ENCODE data around the gene ANKRD31.
A peak's percentile ranks its signal among the peaks of the same experiment; 100 is the strongest.

The ANKRD31 gene

DNA sequence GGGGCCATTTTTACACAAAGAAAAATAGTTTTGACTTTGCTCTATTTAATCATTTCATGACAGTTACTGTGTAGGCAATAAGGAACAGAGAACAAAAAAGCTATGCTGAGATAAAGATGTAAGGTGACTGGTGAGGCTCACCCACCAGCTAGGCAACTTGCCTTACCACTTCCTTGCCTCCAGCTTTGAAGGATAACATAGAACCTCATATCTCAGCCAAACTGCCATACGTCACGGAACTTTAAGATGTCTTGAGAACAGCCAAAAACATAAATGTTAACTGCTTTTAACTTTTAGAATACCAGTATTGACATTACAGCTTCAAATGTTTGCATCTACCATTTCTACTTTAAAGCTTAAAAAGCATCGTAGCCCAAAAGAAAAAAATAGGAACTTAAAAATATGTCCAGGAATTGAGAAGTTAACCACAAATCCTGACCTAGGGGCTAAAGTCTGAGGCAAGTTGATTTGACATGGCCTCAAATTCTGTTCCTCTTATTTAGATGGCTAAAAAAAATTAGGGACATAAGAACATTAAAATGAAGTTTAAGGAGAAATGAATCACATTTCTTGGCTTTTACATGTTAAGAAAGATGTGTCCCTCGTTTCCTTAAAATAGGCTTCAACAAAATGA lies 176.6 kb downstream of the ANKRD31 start:
- CTCF ChIA-PET, result interaction anchor here (0.7 to 2.6 kb wide), 4 partner anchors 10 to 177 kb away, joined by 3 to 10 read pairs (median 4); no protein-coding TSS in a partner anchor
- POLR2A ChIA-PET, result no interaction called here
- no peak for DNase-seq (ENCODE audit: low read depth, low spot score)
- no peak for TF ChIP-seq CTCF (IDR thresholded peaks at IDR 0.05; ENCODE audit: insufficient read depth, low read length, missing control alignments)
- H3K4me3 ChIP-seq (ENCODE audit: low read depth, low read length), result no peak overlapping the region

- CTCF ChIA-PET, result interaction anchor here (0.9 to 2.6 kb wide), 4 partner anchors 9 to 178 kb away, joined by 3 to 10 read pairs (median 4); no protein-coding TSS in a partner anchor
- POLR2A ChIA-PET, result no interaction called here
- TF ChIP-seq CTCF (IDR thresholded peaks at IDR 0.05; ENCODE audit: insufficient read depth, low read length, missing control alignments), result no peak
Measured at GRCh38 chr5:75058986-75059535, 177.6 kb downstream of the ANKRD31 start.

DNA sequence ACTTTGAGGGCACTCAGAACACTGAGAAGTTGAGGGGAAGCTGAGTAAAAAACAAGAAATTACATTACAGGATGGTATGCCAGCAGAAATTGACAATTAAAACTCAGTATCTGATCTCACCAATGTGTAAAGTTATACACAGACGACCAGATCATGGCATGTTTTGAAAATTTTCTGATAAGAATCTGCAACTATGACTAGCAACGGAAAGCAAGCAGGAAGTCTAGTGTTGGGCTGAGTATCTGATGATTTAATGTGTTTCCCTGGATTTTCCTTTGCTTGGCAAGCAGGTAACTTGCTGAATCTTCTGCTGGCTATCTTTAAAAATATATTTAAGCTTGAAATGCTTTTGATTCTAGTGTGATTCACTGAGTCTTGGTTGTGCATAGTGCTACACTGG lies 179.1 kb downstream of the ANKRD31 start:
- POLR2A ChIA-PET, result no interaction called here
- H3K4me3 ChIP-seq (ENCODE audit: low read depth, low read length), result no peak overlapping the region
- DNase-seq (ENCODE audit: low read depth, low spot score), result no peak
- no peak for TF ChIP-seq CTCF (IDR thresholded peaks at IDR 0.05; ENCODE audit: insufficient read depth, low read length, missing control alignments)
- CTCF ChIA-PET, result interaction anchor here (1.1 to 1.2 kb wide), 2 partner anchors 10 to 179 kb away, joined by 4 read pairs; no protein-coding TSS in a partner anchor

More at GRCh38 chr5:75058986-75059535, 177.6 kb downstream of the ANKRD31 start:
- DNase-seq (ENCODE audit: low read depth, low spot score), result no peak
- H3K4me3 ChIP-seq (ENCODE audit: low read depth, low read length), result no peak overlapping the region

- POLR2A ChIA-PET, result no interaction called here
- CTCF ChIA-PET, result interaction anchor here (0.8 to 3.7 kb wide), 3 partner anchors 16 to 181 kb away, joined by 4 to 15 read pairs (median 13); partner anchors contain the start of gene ANKRD31
- DNase-seq (ENCODE audit: low read depth, low spot score), result peak; percentile 81
- H3K4me3 ChIP-seq (ENCODE audit: low read depth, low read length), result no peak overlapping the region
- TF ChIP-seq CTCF (IDR thresholded peaks at IDR 0.05; ENCODE audit: insufficient read depth, low read length, missing control alignments), result no peak
Measured at GRCh38 chr5:75055727-75056144, 180.9 kb downstream of the ANKRD31 start.

DNA sequence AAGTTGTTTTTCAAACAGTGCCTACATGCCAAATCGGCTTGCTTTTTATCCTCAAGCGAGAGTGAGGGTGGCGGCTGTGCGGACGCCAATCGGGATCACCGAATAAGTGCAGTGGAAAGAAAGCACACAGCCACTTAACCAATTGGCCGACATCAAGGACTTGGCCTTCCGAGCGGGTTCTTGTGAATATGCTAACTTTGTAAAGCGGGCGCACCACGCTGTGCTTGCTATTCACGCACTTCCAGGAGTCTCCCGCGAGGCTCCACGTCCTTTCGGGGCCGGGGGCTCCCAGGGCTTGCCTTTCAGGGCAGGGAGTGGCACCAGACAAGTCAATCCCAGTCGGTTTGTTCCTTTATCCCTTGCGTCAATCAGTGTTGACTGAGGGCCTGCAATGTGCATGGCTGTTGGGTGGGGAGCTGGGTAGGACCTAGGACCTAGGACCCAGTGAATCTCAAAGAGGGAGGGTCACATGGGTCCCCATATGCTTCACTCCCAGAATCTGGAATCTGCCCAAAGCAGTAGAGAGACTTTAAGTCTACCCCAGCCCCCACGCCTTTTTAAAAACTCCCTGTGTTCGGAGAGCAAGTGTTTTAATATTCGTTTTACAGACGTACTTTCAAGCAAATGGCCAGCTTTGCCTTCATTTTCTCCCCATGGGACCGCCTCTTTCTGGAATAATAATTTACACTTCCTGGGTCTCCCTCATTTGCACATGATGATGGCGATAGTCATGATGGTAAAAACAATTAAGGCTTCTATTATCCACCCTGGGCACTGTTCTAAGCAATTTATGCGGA lies 182.3 kb downstream of the ANKRD31 start:
- no peak for TF ChIP-seq CTCF (IDR thresholded peaks at IDR 0.05; ENCODE audit: insufficient read depth, low read length, missing control alignments)
- CTCF ChIA-PET, result interaction anchor here (0.8 to 3.7 kb wide), 4 partner anchors 99 to 182 kb away, joined by 3 to 15 read pairs (median 10); partner anchors contain the start of gene ANKRD31
- POLR2A ChIA-PET, result interaction anchor here (1.0 kb wide), 1 partner anchor 105 kb away, joined by 3 read pairs; no protein-coding TSS in a partner anchor
- peak overlapping the region; percentile 71 for H3K4me3 ChIP-seq (ENCODE audit: low read depth, low read length)
- DNase-seq (ENCODE audit: low read depth, low spot score), result no peak

Data from AG04449 (cell line).